Neuronal stem cell (in vitro differentiated cells): ENCODE data around the gene AOPEP.

Experiments
- DNase-seq: peaks from one replicate; pipeline ENCODE4 v3.0.0-alpha.2; 2013; ENCODE audit warnings: low spot score
- H2AFZ ChIP-seq: one replicate; pipeline ENCODE4 v1.6.1; 2013; ENCODE audit warnings: mild to moderate bottlenecking, low read length, inconsistent platforms
- H2AK5ac ChIP-seq: 2 replicates; pipeline ENCODE4 v1.6.1; 2013; ENCODE audit warnings: low read depth, mild to moderate bottlenecking, inconsistent platforms, low read length, moderate library complexity, mixed read lengths
- H2BK120ac ChIP-seq: 2 replicates; pipeline ENCODE4 v1.6.1; 2013; ENCODE audit warnings: low read depth, mild to moderate bottlenecking, inconsistent platforms, low read length, moderate library complexity, mixed read lengths
- H2BK12ac ChIP-seq: one replicate; pipeline ENCODE4 v1.6.1; 2013; ENCODE audit warnings: low read length, inconsistent platforms
- H2BK15ac ChIP-seq: 2 replicates; pipeline ENCODE4 v1.6.1; 2013; ENCODE audit warnings: mild to moderate bottlenecking, low read length, inconsistent platforms, mixed read lengths
- H2BK5ac ChIP-seq: one replicate; pipeline ENCODE4 v1.6.1; 2013; ENCODE audit warnings: inconsistent platforms, mild to moderate bottlenecking, low read length, moderate library complexity
- H3K14ac ChIP-seq: one replicate; pipeline ENCODE4 v1.6.1; 2013; ENCODE audit warnings: low read length, inconsistent platforms
- H3K18ac ChIP-seq: 2 replicates; pipeline ENCODE4 v1.6.1; 2013; ENCODE audit warnings: low read length, inconsistent platforms
- H3K23ac ChIP-seq: 2 replicates; pipeline ENCODE4 v1.6.1; 2013; ENCODE audit warnings: low read depth, mild to moderate bottlenecking, mixed read lengths, low read length, inconsistent platforms; ENCODE audit not compliant: poor library complexity
- H3K27ac ChIP-seq: replicated peaks from 3 replicates; pipeline ENCODE4 v1.5.1; 2013; ENCODE audit warnings: low read length, inconsistent platforms
- H3K27me3 ChIP-seq, 3 experiments: 2 replicates each; pipeline ENCODE4 v1.6.1; 2013; ENCODE audit warnings: low read length in 3 of 3, mild to moderate bottlenecking in 2 of 3, inconsistent platforms in 1 of 3, low read depth in 1 of 3, mixed read lengths in 1 of 3, moderate library complexity in 1 of 3; ENCODE audit not compliant: control insufficient read depth in 3 of 3, insufficient read depth in 3 of 3
- H3K36me3 ChIP-seq, 2 donors: replicated peaks in 1 of 2; 2 replicates each; pipeline ENCODE4 v1.6.1; 2013; ENCODE audit warnings: low read length in 2 of 2; ENCODE audit not compliant: control insufficient read depth in 2 of 2, insufficient read depth in 2 of 2
- H3K4ac ChIP-seq: 2 replicates; pipeline ENCODE4 v1.6.1; 2013; ENCODE audit warnings: inconsistent platforms, mild to moderate bottlenecking, low read length, moderate library complexity
- H3K4me1 ChIP-seq, 2 donors: 1 replicate in 1 of 2; 2 replicates in 1 of 2; pipeline ENCODE4 v1.6.1; 2013; ENCODE audit warnings: low read length in 2 of 2, low read depth in 1 of 2; ENCODE audit not compliant: control insufficient read depth in 2 of 2, insufficient read depth in 1 of 2
- H3K4me2 ChIP-seq: one replicate; pipeline ENCODE4 v1.6.1; 2013; ENCODE audit warnings: mild to moderate bottlenecking, low read length, inconsistent platforms; ENCODE audit not compliant: insufficient read depth, poor library complexity, severe bottlenecking
- H3K4me3 ChIP-seq, 2 donors: 2 replicates each; pipeline ENCODE4 v1.5.1; 2013; ENCODE audit warnings: low read length in 2 of 2, mild to moderate bottlenecking in 2 of 2, inconsistent platforms in 1 of 2, moderate library complexity in 1 of 2
- H3K79me1 ChIP-seq: one replicate; pipeline ENCODE4 v1.6.1; 2013; ENCODE audit warnings: low read depth, mild to moderate bottlenecking, inconsistent platforms, low read length, moderate library complexity
- H3K9ac ChIP-seq: one replicate; pipeline ENCODE4 v1.6.1; 2013; ENCODE audit warnings: mild to moderate bottlenecking, low read depth, low read length, inconsistent platforms; ENCODE audit not compliant: poor library complexity
- H3K9me3 ChIP-seq, 2 donors: replicated peaks in 1 of 2; 2 replicates each; pipeline versions ENCODE3 to v1.6.1; 2013; ENCODE audit warnings: low read length in 2 of 2, mild to moderate bottlenecking in 2 of 2, inconsistent platforms in 1 of 2, low read depth in 1 of 2, mixed read lengths in 1 of 2, moderate library complexity in 1 of 2; ENCODE audit not compliant: control insufficient read depth in 2 of 2, insufficient read depth in 1 of 2
- H4K8ac ChIP-seq: one replicate; pipeline ENCODE4 v1.6.1; 2013; ENCODE audit warnings: low read depth, mild to moderate bottlenecking, inconsistent platforms, low read length, moderate library complexity
- H4K91ac ChIP-seq: one replicate; pipeline ENCODE4 v1.6.1; 2013; ENCODE audit warnings: low read length, low read depth, mild to moderate bottlenecking, inconsistent platforms; ENCODE audit not compliant: poor library complexity
- WGBS, 2 donors: extraction: QIAGEN DNeasy Blood & Tissue Kit; methylation state at CpG; one replicate each; pipeline ENCODE4 v1.1.7; 2013; ENCODE audit warnings: missing lambda C conversion rate in 2 of 2, mixed read lengths in 1 of 2; ENCODE audit not compliant: insufficient read length in 2 of 2, insufficient replicate concordance in 1 of 2; ENCODE audit errors: extremely low coverage in 2 of 2; 5-methylcytosine and 5-hydroxymethylcytosine counted together

Gene AOPEP

GRCh38 chr9:94754976-94755475 is 28.5 kb downstream of the AOPEP start:
- Histone ChIP-seq H3K23ac (no peak overlapping the region), H2BK5ac (no peak overlapping the region), H3K18ac (no peak overlapping the region), H2BK12ac (no peak overlapping the region), H3K9ac (no peak overlapping the region), H3K14ac (no peak overlapping the region), H2AFZ (no peak overlapping the region), H4K8ac (no peak overlapping the region), H3K27ac (no peak overlapping the region), H3K27me3 (no peaks in the 10 kb centered on the region), H3K4me2 (no peak overlapping the region), H3K4me3 (no peak overlapping the region), H3K79me1 (no peaks in the 10 kb centered on the region), H2BK120ac (no peak overlapping the region), H3K4ac (no peak overlapping the region), H3K36me3 (peaks cover 0 to 17% of the 10 kb centered on the region in 2 donors), H2BK15ac (no peak overlapping the region), H4K91ac (no peak overlapping the region), H2AK5ac (no peak overlapping the region), H3K4me1 (peaks cover 0 to 2% of the 10 kb centered on the region in 2 donors), H3K9me3 (peaks cover 1% of the 10 kb centered on the region in 2 donors)
- no peak for DNase-seq
- no CpG with 5 or more reads among the region's 4 CpGs for WGBS, 2 donors

GRCh38 chr9:94757158-94757557 is 30.7 kb downstream of the AOPEP start:
- DNase-seq = no peak
- Histone ChIP-seq H2BK12ac (no peak overlapping the region), H2BK120ac (no peak overlapping the region), H4K8ac (no peak overlapping the region), H3K36me3 (peaks cover 3 to 31% of the 10 kb centered on the region in 2 donors), H3K9ac (no peak overlapping the region), H4K91ac (no peak overlapping the region), H3K4me1 (peaks cover 0 to 10% of the 10 kb centered on the region in 2 donors), H2BK15ac (no peak overlapping the region), H3K14ac (no peak overlapping the region), H2AK5ac (no peak overlapping the region), H3K27ac (no peak overlapping the region), H2BK5ac (no peak overlapping the region), H3K18ac (no peak overlapping the region), H3K27me3 (no peaks in the 10 kb centered on the region), H2AFZ (no peak overlapping the region), H3K79me1 (no peaks in the 10 kb centered on the region), H3K4ac (no peak overlapping the region), H3K4me2 (no peak overlapping the region), H3K23ac (no peak overlapping the region), H3K9me3 (no peaks in the 10 kb centered on the region), H3K4me3 (no peak overlapping the region)
- WGBS, 2 donors = no CpG with 5 or more reads among the region's 4 CpGs

- DNase-seq = no peak
- no peak overlapping the region for H3K14ac ChIP-seq
- no peak overlapping the region for H2BK12ac ChIP-seq
- no peak overlapping the region for H3K4me2 ChIP-seq
- H3K23ac ChIP-seq = no peak overlapping the region
- no peak overlapping the region for H2AFZ ChIP-seq
- peaks cover 0 to 10% of the 10 kb centered on the region in 2 donors for H3K4me1 ChIP-seq
- no peak overlapping the region for H2AK5ac ChIP-seq
- H3K4me3 ChIP-seq = no peak overlapping the region
- H2BK5ac ChIP-seq = no peak overlapping the region
- no peak overlapping the region for H2BK15ac ChIP-seq
- WGBS, 2 donors = no CpG with 5 or more reads among the region's 1 CpG
- H3K9ac ChIP-seq = no peak overlapping the region
- H3K4ac ChIP-seq = no peak overlapping the region
- H4K8ac ChIP-seq = no peak overlapping the region
- no peak overlapping the region for H2BK120ac ChIP-seq
- H3K79me1 ChIP-seq = no peaks in the 10 kb centered on the region
- H3K36me3 ChIP-seq = peaks cover 3 to 29% of the 10 kb centered on the region in 2 donors
- no peaks in the 10 kb centered on the region for H3K9me3 ChIP-seq
- no peak overlapping the region for H3K18ac ChIP-seq
- no peak overlapping the region for H4K91ac ChIP-seq
- no peaks in the 10 kb centered on the region for H3K27me3 ChIP-seq
- no peak overlapping the region for H3K27ac ChIP-seq
Observed at GRCh38 chr9:94758031-94758430, 31.5 kb downstream of the AOPEP start.

DNA sequence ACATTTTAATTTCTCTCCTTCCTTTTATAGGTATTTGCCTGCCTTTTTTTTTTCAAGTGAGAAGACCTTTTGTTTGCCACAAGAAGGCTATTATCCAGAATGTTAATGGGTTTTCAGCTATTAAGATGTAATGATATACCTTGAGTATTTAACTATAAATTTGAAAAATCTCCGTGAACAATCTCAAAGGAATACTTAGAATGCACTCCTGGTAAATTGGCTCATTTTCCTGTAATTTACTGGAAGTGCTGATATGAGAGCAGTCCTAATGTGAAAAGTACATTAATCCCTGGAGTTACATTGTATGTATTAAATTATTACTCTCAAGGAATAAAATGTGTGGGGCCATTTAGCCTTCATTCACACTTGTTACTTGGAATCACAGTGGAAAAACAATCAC is 32.4 kb downstream of the AOPEP start:
- WGBS, 2 donors = no CpG with 5 or more reads among the region's 1 CpG
- Histone ChIP-seq H2AFZ (no peak overlapping the region), H3K79me1 (no peaks in the 10 kb centered on the region), H2BK15ac (no peak overlapping the region), H3K18ac (no peak overlapping the region), H3K14ac (no peak overlapping the region), H3K4me2 (no peak overlapping the region), H4K91ac (no peak overlapping the region), H3K4me1 (peaks cover 0 to 10% of the 10 kb centered on the region in 2 donors), H3K27me3 (no peaks in the 10 kb centered on the region), H4K8ac (no peak overlapping the region), H3K36me3 (peaks cover 3 to 33% of the 10 kb centered on the region in 2 donors), H3K23ac (no peak overlapping the region), H3K27ac (no peak overlapping the region), H3K4ac (no peak overlapping the region), H2AK5ac (no peak overlapping the region), H2BK12ac (no peak overlapping the region), H2BK5ac (no peak overlapping the region), H3K9me3 (no peaks in the 10 kb centered on the region), H3K4me3 (no peak overlapping the region), H2BK120ac (no peak overlapping the region), H3K9ac (no peak overlapping the region)
- no peak for DNase-seq
